BJ (cell line): ENCODE measurements around the gene C14orf132. TPM values are rescaled to one million over a fixed set of nuclear protein-coding genes. Genes with fewer than 3 reads are reported as not detected.

Experiments
- CTCF ChIA-PET: fragments of 350-600 bp; formaldehyde crosslinking; extraction: SDS; loops from one replicate; lab custom pipeline; 2021; ENCODE audit warnings: antibody characterized with exemption, inconsistent platforms; lab: Yijun Ruan, JAX
- POLR2A ChIA-PET: fragments of 300-600 bp; sonication (Branson Sonifier 250); formaldehyde crosslinking; extraction: SDS; loops from one replicate; lab custom pipeline; 2021; ENCODE audit warnings: antibody characterized with exemption; lab: Charles Lee
- DNase-seq: peaks from one replicate; pipeline ENCODE4 v3.0.0-alpha.2; 2011; ENCODE audit warnings: low read depth
- H3K27me3 ChIP-seq: 2 replicates; pipeline ENCODE4 v1.6.0; 2011; ENCODE audit warnings: low read length; ENCODE audit not compliant: control insufficient read depth, insufficient read depth
- H3K36me3 ChIP-seq: 2 replicates; pipeline ENCODE4 v1.5.1; 2011; ENCODE audit warnings: low read length; ENCODE audit not compliant: control insufficient read depth, insufficient read depth
- H3K4me3 ChIP-seq: 2 replicates; pipeline ENCODE4 v1.5.1; 2011; ENCODE audit warnings: low read depth, mild to moderate bottlenecking, control low read depth, low read length
- polyA plus RNA-seq: library from polyadenylated mRNA; depleted of rRNA; stranded (reverse); fragments of >200 nt; gene quantifications from 2 replicates; pipeline ENCODE4 v1.2.3, GENCODE V29; 2011; rRNA removed
- small RNA-seq: library from RNA; depleted of rRNA; stranded (forward); fragments of <200 nt; gene quantifications from one replicate; pipeline ENCODE3, GENCODE V24; 2012; ENCODE audit warnings: low replicate concordance, low read depth; ENCODE audit not compliant: insufficient read length
- TF ChIP-seq, protein P1 (sequence below): IDR thresholded peaks from 2 replicates; pipeline ENCODE4 v1.5.1; 2011; ENCODE audit warnings: low read depth, mild to moderate bottlenecking, control low read depth, inconsistent platforms, low read length, moderate library complexity; ENCODE audit not compliant: insufficient read depth

The C14orf132 gene
- polyA plus RNA-seq, 1 experiment = 13.2 TPM

- POLR2A ChIA-PET = no interaction called here
- no peaks in the 10 kb centered on the region for H3K36me3 ChIP-seq
- DNase-seq = no peak
- no peak overlapping the region for H3K4me3 ChIP-seq
- CTCF ChIA-PET = interaction anchor here (0.7 to 1.5 kb wide), 3 partner anchors 35 to 138 kb away, joined by 3 to 5 read pairs (median 3); no protein-coding TSS in a partner anchor
- TF ChIP-seq, protein P1, sequence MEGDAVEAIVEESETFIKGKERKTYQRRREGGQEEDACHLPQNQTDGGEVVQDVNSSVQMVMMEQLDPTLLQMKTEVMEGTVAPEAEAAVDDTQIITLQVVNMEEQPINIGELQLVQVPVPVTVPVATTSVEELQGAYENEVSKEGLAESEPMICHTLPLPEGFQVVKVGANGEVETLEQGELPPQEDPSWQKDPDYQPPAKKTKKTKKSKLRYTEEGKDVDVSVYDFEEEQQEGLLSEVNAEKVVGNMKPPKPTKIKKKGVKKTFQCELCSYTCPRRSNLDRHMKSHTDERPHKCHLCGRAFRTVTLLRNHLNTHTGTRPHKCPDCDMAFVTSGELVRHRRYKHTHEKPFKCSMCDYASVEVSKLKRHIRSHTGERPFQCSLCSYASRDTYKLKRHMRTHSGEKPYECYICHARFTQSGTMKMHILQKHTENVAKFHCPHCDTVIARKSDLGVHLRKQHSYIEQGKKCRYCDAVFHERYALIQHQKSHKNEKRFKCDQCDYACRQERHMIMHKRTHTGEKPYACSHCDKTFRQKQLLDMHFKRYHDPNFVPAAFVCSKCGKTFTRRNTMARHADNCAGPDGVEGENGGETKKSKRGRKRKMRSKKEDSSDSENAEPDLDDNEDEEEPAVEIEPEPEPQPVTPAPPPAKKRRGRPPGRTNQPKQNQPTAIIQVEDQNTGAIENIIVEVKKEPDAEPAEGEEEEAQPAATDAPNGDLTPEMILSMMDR = no peak
- H3K27me3 ChIP-seq = no peaks in the 10 kb centered on the region; the same call in 1 of the 2 replicates
Observed at GRCh38 chr14:96136371-96137005, 97.3 kb downstream of the C14orf132 start.

GRCh38 chr14:96138241-96138640 lies 99.1 kb downstream of the C14orf132 start:
- Histone ChIP-seq H3K27me3 (no peaks in the 10 kb centered on the region; the same call in 1 of the 2 replicates), H3K4me3 (no peak overlapping the region), H3K36me3 (no peaks in the 10 kb centered on the region)
- ChIA-PET CTCF (interaction anchor here (0.9 to 2.3 kb wide), 2 partner anchors 11 to 38 kb away, joined by 3 to 7 read pairs; no protein-coding TSS in a partner anchor), POLR2A (no interaction called here)
- no peak for DNase-seq
- TF ChIP-seq, protein P1 = no peak

- no peak for DNase-seq
- ChIA-PET CTCF (interaction anchor here (0.9 to 2.3 kb wide), 3 partner anchors 12 to 136 kb away, joined by 3 to 7 read pairs (median 4); no protein-coding TSS in a partner anchor), POLR2A (no interaction called here)
- Histone ChIP-seq H3K27me3 (no peaks in the 10 kb centered on the region), H3K36me3 (no peaks in the 10 kb centered on the region), H3K4me3 (no peak overlapping the region)
- TF ChIP-seq, protein P1 = no peak
Observed at GRCh38 chr14:96139169-96139568, 100.0 kb downstream of the C14orf132 start.

DNA sequence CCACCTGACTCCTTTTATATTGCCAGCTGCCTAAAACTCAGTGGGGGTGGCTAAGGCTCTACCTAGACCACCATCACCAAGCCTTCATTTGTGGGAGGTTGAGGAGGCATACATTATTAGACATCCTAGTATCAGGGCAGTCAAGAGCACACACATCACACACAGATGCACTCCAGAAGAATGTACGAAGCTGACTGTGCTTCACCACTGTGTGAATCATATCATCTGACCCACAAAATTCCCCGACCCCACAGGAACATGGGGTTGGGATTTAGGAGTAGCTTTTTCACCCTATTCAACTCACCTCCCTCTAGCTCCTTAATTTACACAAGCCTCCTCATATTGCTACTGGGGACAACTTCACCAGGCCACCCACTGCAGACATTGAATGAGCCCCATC lies 100.7 kb downstream of the C14orf132 start:
- DNase-seq = no peak
- TF ChIP-seq, protein P1 = no peak
- H3K27me3 ChIP-seq = no peaks in the 10 kb centered on the region
- H3K4me3 ChIP-seq = no peak overlapping the region
- CTCF ChIA-PET = interaction anchor here (1.2 to 2.3 kb wide), 5 partner anchors 12 to 135 kb away, joined by 3 to 7 read pairs (median 4); no protein-coding TSS in a partner anchor
- H3K36me3 ChIP-seq = no peaks in the 10 kb centered on the region
- POLR2A ChIA-PET = no interaction called here

DNA sequence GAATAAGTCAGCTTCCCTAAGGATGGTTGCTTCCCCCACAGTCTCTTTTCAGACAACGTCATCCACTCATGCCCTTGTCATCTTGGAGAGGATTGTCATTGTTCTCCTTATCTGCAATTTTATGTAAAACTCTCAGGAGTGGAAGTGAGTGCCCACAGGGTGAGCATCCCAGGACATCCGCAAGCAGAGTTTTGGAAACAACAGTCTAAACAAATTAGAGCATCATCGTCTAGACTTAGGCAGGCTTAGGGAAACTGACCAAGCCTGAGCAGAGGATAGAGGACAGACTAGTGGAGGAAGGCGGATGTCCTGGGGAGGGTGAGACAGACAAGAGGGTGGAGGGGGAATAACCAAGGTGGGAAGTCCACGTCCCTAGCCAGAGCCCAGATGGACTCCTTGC lies 101.8 kb downstream of the C14orf132 start:
- TF ChIP-seq, protein P1 = no peak
- DNase-seq = no peak
- H3K4me3 ChIP-seq = no peak overlapping the region
- CTCF ChIA-PET = interaction anchor here (0.7 to 1.9 kb wide), 4 partner anchors 15 to 43 kb away, joined by 3 to 6 read pairs (median 3); no protein-coding TSS in a partner anchor
- POLR2A ChIA-PET = interaction anchor here (0.8 kb wide), 1 partner anchor 67 kb away, joined by 13 read pairs; no protein-coding TSS in a partner anchor
- H3K27me3 ChIP-seq = no peaks in the 10 kb centered on the region
- no peaks in the 10 kb centered on the region for H3K36me3 ChIP-seq

Small RNA genes within 50 kb of the gene (small RNA-seq; reads per million reads assigned to genes)
- gene AL137190.1 = not detected

Other genes starting within 250 kb of the C14orf132 start
- gene TUNAR, start 162.5 kb upstream of the C14orf132 start, polyA plus RNA-seq = 0.02 TPM in 1 of 2 replicates, not detected in the other
- 21.3 and 26.8 TPM in 2 replicates for gene BDKRB2, start 165.5 kb downstream of the C14orf132 start, polyA plus RNA-seq
- 3.3 and 3.8 TPM in 2 replicates for gene BDKRB1, start 216.8 kb downstream of the C14orf132 start, polyA plus RNA-seq